HCT116 (cell line): ENCODE results near the gene MEF2D. TPM values are rescaled to one million over a fixed set of nuclear protein-coding genes. Genes with fewer than 3 reads are reported as not detected.

Experiments used
- ATAC-seq: fragments of 200-7000 bp; cut with Tn5 transposase; 2 replicates; pipeline ENCODE4 v1.9.1; 2020; ENCODE audit warnings: mild to moderate bottlenecking, moderate library complexity
- BruUV-seq: library from RNA; stranded (reverse); fragments of 400-500 nt; replicated peaks from 2 replicates; lab custom pipeline; 2021; lab: Mats Ljungman, UMichigan
- CTCF ChIA-PET: fragments of 300-600 bp; sonication (Branson Sonifier 250); formaldehyde crosslinking; loops from one replicate; lab custom pipeline; 2021; ENCODE audit warnings: antibody characterized with exemption; lab: Charles Lee
- POLR2A ChIA-PET: fragments of 300-600, 350-600 bp; sonication (Branson Sonifier 250); formaldehyde crosslinking; loops from one replicate; lab custom pipeline; 2021; ENCODE audit warnings: antibody characterized with exemption; lab: Charles Lee
- RAD21 ChIA-PET, 2 experiments: fragments of 300-600 bp; sonication (Branson Sonifier 250); formaldehyde crosslinking; loops; one replicate each; lab custom pipeline; 2023; ENCODE audit warnings: low total read pairs in 2 of 2; ENCODE audit not compliant: uncharacterized antibody in 2 of 2, unreplicated experiment in 2 of 2, low non-redundant PET in 1 of 2; lab: Charles Lee
- DNase-seq: peaks from one replicate; pipeline ENCODE4 v3.0.0-alpha.2; 2010; ENCODE audit warnings: low read depth, low spot score
- H2AFZ ChIP-seq: fragments of 200-600 bp; shearing (Covaris generic), sonication (generic); 2 replicates; pipeline ENCODE4 v1.6.1; 2017; ENCODE audit warnings: low read depth, mixed run types, mixed read lengths, antibody characterized with exemption, low read length; ENCODE audit not compliant: poor library complexity, severe bottlenecking
- H3K27ac ChIP-seq: 2 replicates; pipeline ENCODE4 v1.5.1; 2012; ENCODE audit warnings: low read depth, low read length
- H3K27me3 ChIP-seq: fragments of 200-600 bp; sonication (generic); 2 replicates; pipeline ENCODE4 v1.6.1; 2016; ENCODE audit warnings: mixed run types, low read length, mixed read lengths; ENCODE audit not compliant: insufficient read depth
- H3K36me3 ChIP-seq, 2 experiments: fragments of 200-500 bp in 1 of 2; fragments of 200-600 bp in 1 of 2; sonication (Bioruptor generic) in 1 of 2; sonication (generic) in 1 of 2; 2 replicates each; pipeline versions ENCODE4 v1.5.1 to v1.6.1; 2014 to 2016; ENCODE audit warnings: low read length in 2 of 2, inconsistent platforms in 1 of 2, mixed read lengths in 1 of 2, mixed run types in 1 of 2; ENCODE audit not compliant: insufficient read depth in 2 of 2, control insufficient read depth in 1 of 2
- H3K4me1 ChIP-seq, 2 experiments: fragments of 200-600 bp in 1 of 2; sonication (generic) in 1 of 2; 2 replicates each; pipeline versions ENCODE4 v1.5.1 to v1.6.1; 2012 to 2017; ENCODE audit warnings: low read length in 2 of 2, inconsistent platforms in 1 of 2, mild to moderate bottlenecking in 1 of 2, mixed read lengths in 1 of 2, mixed run types in 1 of 2, moderate library complexity in 1 of 2; ENCODE audit not compliant: insufficient read depth in 2 of 2, control insufficient read depth in 1 of 2
- H3K4me2 ChIP-seq: fragments of 200-600 bp; sonication (generic); 2 replicates; pipeline ENCODE4 v1.6.1; 2017; ENCODE audit warnings: mixed run types, low read length, mixed read lengths
- H3K4me3 ChIP-seq, 2 experiments: fragments of 200-600 bp in 1 of 2; sonication (generic) in 1 of 2; replicated peaks in 1 of 2; 2 replicates each; pipeline ENCODE4 v1.5.1; 2011 to 2016; ENCODE audit warnings: low read length in 2 of 2, control low read depth in 1 of 2, low read depth in 1 of 2, mild to moderate bottlenecking in 1 of 2, mixed read lengths in 1 of 2, mixed run types in 1 of 2
- H3K79me2 ChIP-seq: fragments of 200-600 bp; sonication (generic); 2 replicates; pipeline ENCODE4 v1.6.1; 2017; ENCODE audit warnings: mild to moderate bottlenecking, mixed run types, low read length, moderate library complexity, mixed read lengths; ENCODE audit not compliant: insufficient read depth
- H3K9ac ChIP-seq: fragments of 200-600 bp; sonication (generic); 2 replicates; pipeline ENCODE4 v1.6.1; 2016; ENCODE audit warnings: low read length, mixed read lengths
- H3K9me2 ChIP-seq: fragments of 200-600 bp; sonication (generic), shearing (Covaris generic); 2 replicates; pipeline ENCODE4 v1.6.1; 2017; ENCODE audit warnings: mixed run types, mild to moderate bottlenecking, moderate library complexity; ENCODE audit not compliant: insufficient read depth
- H3K9me3 ChIP-seq, 2 experiments: fragments of 200-500 bp in 1 of 2; fragments of 200-600 bp in 1 of 2; sonication (Bioruptor generic) in 1 of 2; sonication (generic) in 1 of 2; 2 replicates each; pipeline ENCODE4 v1.6.1; 2014 to 2017; ENCODE audit warnings: low read length in 2 of 2, mixed read lengths in 2 of 2, inconsistent platforms in 1 of 2, low read depth in 1 of 2, mild to moderate bottlenecking in 1 of 2, mixed run types in 1 of 2, moderate library complexity in 1 of 2; ENCODE audit not compliant: control insufficient read depth in 1 of 2, insufficient read depth in 1 of 2
- H4K20me1 ChIP-seq: fragments of 200-600 bp; sonication (generic), shearing (Covaris generic); 2 replicates; pipeline ENCODE4 v1.6.1; 2017; ENCODE audit warnings: mixed run types, mild to moderate bottlenecking, moderate library complexity; ENCODE audit not compliant: insufficient read depth
- ATF3 ChIP-seq: IDR thresholded peaks from 2 replicates; pipeline ENCODE4 v1.6.1; 2012
- CBX3 ChIP-seq: IDR thresholded peaks from 2 replicates; pipeline ENCODE4 v1.6.1; 2012; ENCODE audit warnings: low read depth
- ELF1 ChIP-seq: IDR thresholded peaks from 2 replicates; pipeline ENCODE4 v1.6.1; 2012; ENCODE audit warnings: low read depth, borderline replicate concordance
- EZH2phosphoT487 ChIP-seq: fragments of 200-600 bp; IDR thresholded peaks from 2 replicates; pipeline ENCODE4 v1.6.1; 2018; ENCODE audit warnings: antibody characterized with exemption, borderline replicate concordance
- POLR2A ChIP-seq: IDR thresholded peaks from 2 replicates; pipeline ENCODE4 v1.7.0; 2011; ENCODE audit warnings: borderline replicate concordance; ENCODE audit not compliant: insufficient read depth, insufficient read length; ENCODE audit errors: extremely low read depth
- POLR2AphosphoS5 ChIP-seq: IDR thresholded peaks from 2 replicates; pipeline ENCODE4 v1.6.1; 2011; ENCODE audit warnings: mild to moderate bottlenecking, low read depth, low read length, moderate library complexity
- RAD21 ChIP-seq: IDR thresholded peaks from 2 replicates; pipeline ENCODE4 v1.6.1; 2012; ENCODE audit warnings: low read depth, mild to moderate bottlenecking
- SIN3A ChIP-seq: IDR thresholded peaks from 2 replicates; pipeline ENCODE4 v1.6.1; 2012; ENCODE audit warnings: low read depth
- SP1 ChIP-seq: IDR thresholded peaks from 2 replicates; pipeline ENCODE4 v1.6.1; 2012; ENCODE audit warnings: low read depth
- SRF ChIP-seq: IDR thresholded peaks from 2 replicates; pipeline ENCODE4 v1.6.1; 2012; ENCODE audit warnings: low read depth
- TCF7L2 ChIP-seq: IDR thresholded peaks from 2 replicates; pipeline ENCODE4 v1.7.0; 2011; ENCODE audit warnings: borderline replicate concordance, inconsistent platforms; ENCODE audit not compliant: insufficient read depth, insufficient read length; ENCODE audit errors: extremely low read depth
- YY1 ChIP-seq: IDR thresholded peaks from 2 replicates; pipeline ENCODE4 v1.6.1; 2011; ENCODE audit warnings: low read length, low read depth, moderate library complexity, mild to moderate bottlenecking; ENCODE audit not compliant: insufficient replicate concordance; ENCODE audit errors: extremely low read depth
- ZFX ChIP-seq: fragments of 450-650 bp; IDR thresholded peaks from 2 replicates; pipeline ENCODE4 v1.6.1; 2017
- ZNF274 ChIP-seq: fragments of 200-500 bp; sonication (Bioruptor generic); IDR thresholded peaks from 2 replicates; pipeline ENCODE4 v1.6.1; 2014; ENCODE audit warnings: mild to moderate bottlenecking, low read depth, low read length, inconsistent platforms
- intact Hi-C: fragments of 100-400 bp; cut with micrococcal nuclease; formaldehyde crosslinking; loops from 2 replicates; pipeline ENCODE4 v1.10.0; 2022
- total RNA-seq: library from RNA; stranded (reverse); gene quantifications from one replicate; pipeline ENCODE4 v1.2.1, GENCODE V29; 2021; ENCODE audit not compliant: unreplicated experiment
- TF ChIP-seq, protein P1 (sequence below): IDR thresholded peaks from 2 replicates; pipeline ENCODE4 v1.6.1; 2012
- TF ChIP-seq, protein P2 (sequence below), 3 experiments: fragments of 200-600 bp in 1 of 3; sonication (generic) in 1 of 3; IDR thresholded peaks in 2 of 3; conservative IDR thresholded peaks in 1 of 3; 2 replicates each; pipeline ENCODE4 v1.5.1; 2012 to 2017; ENCODE audit warnings: low read depth in 2 of 3, low read length in 2 of 3, antibody characterized with exemption in 1 of 3, borderline replicate concordance in 1 of 3, control low read depth in 1 of 3, mild to moderate bottlenecking in 1 of 3, mixed read lengths in 1 of 3, mixed run types in 1 of 3, moderate library complexity in 1 of 3; ENCODE audit not compliant: insufficient read depth in 1 of 3

The MEF2D gene
- total RNA-seq, 1 experiment from 2014 or later: 44.2 TPM

DNA sequence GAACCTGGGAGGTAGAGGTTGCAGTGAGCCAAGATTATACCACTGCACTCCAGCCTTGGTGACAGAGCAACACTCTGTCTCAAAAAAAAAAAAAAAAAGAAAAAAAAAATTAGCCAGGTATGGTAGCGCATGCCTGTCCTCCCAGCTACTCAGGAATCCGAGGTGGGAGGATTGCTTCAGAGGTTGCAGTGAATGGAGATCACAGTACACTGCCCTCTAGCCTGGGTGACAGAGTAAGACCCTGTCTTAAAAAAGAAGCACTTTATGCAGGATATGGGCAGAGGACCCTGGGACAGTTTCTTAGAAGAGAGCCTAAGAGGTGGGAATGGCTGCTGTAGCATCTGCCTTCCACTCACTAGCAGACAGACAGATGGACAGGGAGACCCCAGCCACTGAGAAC is 48.8 kb upstream of the MEF2D start:
- ChIA-PET CTCF (no interaction called here), RAD21 (no interaction called here), POLR2A (no interaction called here)
- no peak overlapping the region for H3K4me3 ChIP-seq
- H3K9me3 ChIP-seq: no peaks in the 10 kb centered on the region
- no peak overlapping the region for H3K4me2 ChIP-seq
- peaks cover 10 to 13% of the 10 kb centered on the region in 2 experiments; a peak in 3 of 4 replicates for H3K36me3 ChIP-seq
- H3K9me2 ChIP-seq: no peaks in the 10 kb centered on the region
- no peak for ATAC-seq
- no peak overlapping the region for H3K27ac ChIP-seq
- peaks cover 0 to 17% of the 10 kb centered on the region in 2 experiments; a peak in 2 of 4 replicates for H3K4me1 ChIP-seq
- intact Hi-C loops: no loop called here
- no peak for DNase-seq
- H3K9ac ChIP-seq: no peak overlapping the region
- H3K27me3 ChIP-seq: no peaks in the 10 kb centered on the region
- H3K79me2 ChIP-seq: no peaks in the 10 kb centered on the region
- no peak for TF ChIP-seq SP1
- TF ChIP-seq SIN3A: no peak
- no peak for TF ChIP-seq ELF1
- no peak for TF ChIP-seq CBX3
- no peak for TF ChIP-seq YY1
- no peak for TF ChIP-seq TCF7L2
- no peak for TF ChIP-seq EZH2phosphoT487
- TF ChIP-seq, protein P1, sequence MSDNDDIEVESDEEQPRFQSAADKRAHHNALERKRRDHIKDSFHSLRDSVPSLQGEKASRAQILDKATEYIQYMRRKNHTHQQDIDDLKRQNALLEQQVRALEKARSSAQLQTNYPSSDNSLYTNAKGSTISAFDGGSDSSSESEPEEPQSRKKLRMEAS: no peak
- no peak for TF ChIP-seq ATF3
- TF ChIP-seq ZFX: no peak
- no peak for TF ChIP-seq POLR2A
- no peak for TF ChIP-seq SRF
- no peak for TF ChIP-seq RAD21
- TF ChIP-seq ZNF274: no peak
- TF ChIP-seq POLR2AphosphoS5: no peak
- TF ChIP-seq, protein P2, sequence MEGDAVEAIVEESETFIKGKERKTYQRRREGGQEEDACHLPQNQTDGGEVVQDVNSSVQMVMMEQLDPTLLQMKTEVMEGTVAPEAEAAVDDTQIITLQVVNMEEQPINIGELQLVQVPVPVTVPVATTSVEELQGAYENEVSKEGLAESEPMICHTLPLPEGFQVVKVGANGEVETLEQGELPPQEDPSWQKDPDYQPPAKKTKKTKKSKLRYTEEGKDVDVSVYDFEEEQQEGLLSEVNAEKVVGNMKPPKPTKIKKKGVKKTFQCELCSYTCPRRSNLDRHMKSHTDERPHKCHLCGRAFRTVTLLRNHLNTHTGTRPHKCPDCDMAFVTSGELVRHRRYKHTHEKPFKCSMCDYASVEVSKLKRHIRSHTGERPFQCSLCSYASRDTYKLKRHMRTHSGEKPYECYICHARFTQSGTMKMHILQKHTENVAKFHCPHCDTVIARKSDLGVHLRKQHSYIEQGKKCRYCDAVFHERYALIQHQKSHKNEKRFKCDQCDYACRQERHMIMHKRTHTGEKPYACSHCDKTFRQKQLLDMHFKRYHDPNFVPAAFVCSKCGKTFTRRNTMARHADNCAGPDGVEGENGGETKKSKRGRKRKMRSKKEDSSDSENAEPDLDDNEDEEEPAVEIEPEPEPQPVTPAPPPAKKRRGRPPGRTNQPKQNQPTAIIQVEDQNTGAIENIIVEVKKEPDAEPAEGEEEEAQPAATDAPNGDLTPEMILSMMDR (IDR thresholded peaks at IDR 0.05 in 2 of 3, conservative IDR thresholded peaks at IDR 0.05 in 1 of 3; ENCODE audit: borderline replicate concordance in 1 of 3, insufficient read depth in 1 of 3, low read depth in 2 of 3, low read length in 2 of 3): no peak
- TF ChIP-seq, all 23 proteins: peak for 0
- Histone ChIP-seq H2AFZ (no peak overlapping the region), H4K20me1 (no peaks in the 10 kb centered on the region)
- no TSS peak for BruUV-seq
